Epithelial cell of proximal tubule (primary cell): ENCODE results near the gene DYNC1I1. TPM values are rescaled to one million over a fixed set of nuclear protein-coding genes. Genes with fewer than 3 reads are reported as not detected.

ENCODE experiments used
- DNase-seq: peaks from one replicate; pipeline ENCODE4 v3.0.0-alpha.2; 2011; ENCODE audit warnings: low read depth
- H3K4me3 ChIP-seq: 2 replicates; pipeline ENCODE4 v1.5.1; 2011; ENCODE audit warnings: low read depth, mild to moderate bottlenecking, low read length
- CTCF ChIP-seq: conservative IDR thresholded peaks from 2 replicates; pipeline ENCODE4 v1.5.1; 2012; ENCODE audit warnings: low read depth, mild to moderate bottlenecking, low read length
- total RNA-seq: library from RNA; depleted of rRNA; stranded (reverse); fragments of >200 nt; gene quantifications from 2 replicates; pipeline ENCODE4 v1.2.3, GENCODE V29; 2015

Gene DYNC1I1
- total RNA-seq, 1 donor from 2014 or later: 0.06 TPM

GRCh38 chr7:95910341-95910740, 138.0 kb downstream of the DYNC1I1 start:
- no peak overlapping the region for H3K4me3 ChIP-seq
- DNase-seq: no peak
- no peak for TF ChIP-seq CTCF

- H3K4me3 ChIP-seq: no peak overlapping the region
- DNase-seq: no peak
- TF ChIP-seq CTCF: no peak
Measured at GRCh38 chr7:95915731-95916130, 143.4 kb downstream of the DYNC1I1 start.

GRCh38 chr7:95916573-95917297, 144.4 kb downstream of the DYNC1I1 start:
- no peak overlapping the region for H3K4me3 ChIP-seq
- peak; percentile 91 for TF ChIP-seq CTCF
- peak; percentile 20 for DNase-seq

GRCh38 chr7:95917634-95918033, 145.3 kb downstream of the DYNC1I1 start:
- no peak for DNase-seq
- no peak overlapping the region for H3K4me3 ChIP-seq
- no peak for TF ChIP-seq CTCF

GRCh38 chr7:95919556-95919955, 147.2 kb downstream of the DYNC1I1 start:
- no peak overlapping the region for H3K4me3 ChIP-seq
- DNase-seq: no peak
- peak; percentile 26 for TF ChIP-seq CTCF

GRCh38 chr7:95921543-95921942, 149.2 kb downstream of the DYNC1I1 start:
- DNase-seq: no peak
- TF ChIP-seq CTCF: no peak
- no peak overlapping the region for H3K4me3 ChIP-seq

- DNase-seq: no peak
- TF ChIP-seq CTCF: no peak
- H3K4me3 ChIP-seq: no peak overlapping the region
Measured at GRCh38 chr7:95922191-95922590, 149.8 kb downstream of the DYNC1I1 start.
